GM12878 (cell line): ENCODE results near the gene COQ3. TPM values are rescaled to one million over a fixed set of nuclear protein-coding genes. Genes with fewer than 3 reads are reported as not detected.

ENCODE experiments used
- CHD2 ChIP-seq: IDR thresholded peaks from 2 replicates; pipeline ENCODE4 v1.6.1; 2011; ENCODE audit warnings: low read depth, low read length, improper control_type of control experiment, borderline replicate concordance
- DPF2 ChIP-seq: fragments of 450-650 bp; IDR thresholded peaks from 2 replicates; pipeline ENCODE4 v1.6.1; 2017; ENCODE audit warnings: mild to moderate bottlenecking
- FOXM1 ChIP-seq: IDR thresholded peaks from 2 replicates; pipeline ENCODE4 v1.6.1; 2012; ENCODE audit warnings: low read depth, mild to moderate bottlenecking, inconsistent platforms, low read length, moderate library complexity
- HDAC2 ChIP-seq: fragments of 200-600 bp; sonication (generic); IDR thresholded peaks from 2 replicates; pipeline ENCODE4 v1.6.1; 2017
- HDGF ChIP-seq: fragments of 450-650 bp; IDR thresholded peaks from 2 replicates; pipeline ENCODE4 v1.6.1; 2016; ENCODE audit warnings: antibody characterized with exemption
- IKZF1 ChIP-seq: fragments of 450-650 bp; conservative IDR thresholded peaks from 2 replicates; pipeline ENCODE4 v1.6.1; 2017; ENCODE audit warnings: antibody characterized with exemption, mild to moderate bottlenecking
- IRF3 ChIP-seq: fragments of 450-650 bp; IDR thresholded peaks from 2 replicates; pipeline ENCODE4 v1.6.1; 2014; ENCODE audit warnings: mild to moderate bottlenecking
- JUND ChIP-seq: IDR thresholded peaks from 2 replicates; pipeline ENCODE4 v1.6.1; 2012; ENCODE audit warnings: low read depth, mild to moderate bottlenecking, low read length, improper control_type of control experiment, moderate library complexity
- KAT2A ChIP-seq: conservative IDR thresholded peaks from 2 replicates; pipeline ENCODE4 v1.6.1; 2011; ENCODE audit warnings: low read depth, low read length; ENCODE audit not compliant: control insufficient read depth
- NFIC ChIP-seq: IDR thresholded peaks from 2 replicates; pipeline ENCODE4 v1.6.1; 2012; ENCODE audit warnings: low read depth, mild to moderate bottlenecking, inconsistent platforms, low read length, moderate library complexity
- NR2C1 ChIP-seq: fragments of 450-650 bp; IDR thresholded peaks from 2 replicates; pipeline ENCODE4 v1.6.1; 2017; ENCODE audit warnings: antibody characterized with exemption, mild to moderate bottlenecking, moderate library complexity
- PBX3 ChIP-seq: IDR thresholded peaks from 2 replicates; pipeline ENCODE4 v1.6.1; 2011; ENCODE audit warnings: mild to moderate bottlenecking, low read depth, low read length, moderate library complexity; ENCODE audit not compliant: insufficient replicate concordance
- PML ChIP-seq: IDR thresholded peaks from 2 replicates; pipeline ENCODE4 v1.6.1; 2012; ENCODE audit warnings: low read length, inconsistent platforms
- SKIL ChIP-seq: fragments of 450-650 bp; IDR thresholded peaks from 2 replicates; pipeline ENCODE4 v1.6.1; 2017; ENCODE audit warnings: mild to moderate bottlenecking, low read depth, inconsistent platforms; ENCODE audit not compliant: poor library complexity, severe bottlenecking
- SMAD1 ChIP-seq: fragments of 450-650 bp; IDR thresholded peaks from 2 replicates; pipeline ENCODE4 v1.6.1; 2018; ENCODE audit warnings: mild to moderate bottlenecking, low read depth; ENCODE audit not compliant: partially characterized antibody
- SRF ChIP-seq, 2 experiments: IDR thresholded peaks; 2 replicates each; pipeline ENCODE4 v1.6.1; 2011; ENCODE audit warnings: low read depth in 2 of 2, low read length in 2 of 2, mild to moderate bottlenecking in 1 of 2, moderate library complexity in 1 of 2
- SUPT20H ChIP-seq: IDR thresholded peaks from 2 replicates; pipeline ENCODE4 v1.6.1; 2011; ENCODE audit warnings: low read depth, mild to moderate bottlenecking, low read length, moderate library complexity, borderline replicate concordance; ENCODE audit not compliant: control insufficient read depth
- TAF1 ChIP-seq: IDR thresholded peaks from 2 replicates; pipeline ENCODE4 v1.6.1; 2011; ENCODE audit warnings: mild to moderate bottlenecking, low read depth, low read length, borderline replicate concordance
- USF2 ChIP-seq: IDR thresholded peaks from 2 replicates; pipeline ENCODE4 v1.6.1; 2011; ENCODE audit warnings: low read depth, low read length, improper control_type of control experiment, borderline replicate concordance
- WRNIP1 ChIP-seq: IDR thresholded peaks from 2 replicates; pipeline ENCODE4 v1.6.1; 2011; ENCODE audit warnings: low read depth, low read length, improper control_type of control experiment, borderline replicate concordance
- ZBTB33 ChIP-seq: fragments of 450-650 bp; IDR thresholded peaks from 2 replicates; pipeline ENCODE4 v1.6.1; 2017; ENCODE audit warnings: mild to moderate bottlenecking
- ZNF24 ChIP-seq: fragments of 450-650 bp; IDR thresholded peaks from 2 replicates; pipeline ENCODE4 v1.6.1; 2017; ENCODE audit warnings: antibody characterized with exemption, mild to moderate bottlenecking
- ZSCAN29 ChIP-seq: fragments of 450-650 bp; IDR thresholded peaks from 2 replicates; pipeline ENCODE4 v1.6.1; 2017; ENCODE audit warnings: mild to moderate bottlenecking, moderate library complexity
- polyA plus RNA-seq, 11 experiments: library from polyadenylated mRNA; depleted of rRNA in 4 of 11; unstranded in 6 of 11; stranded (reverse) in 5 of 11; fragments of >200 nt; fragmentation: Nextera tagmentation in 4 of 11; fragmentation: Illumina TruSeq in 1 of 11; extraction: Ambion mirVana in 4 of 11; extraction: Trizol in 1 of 11; gene quantifications; 1 replicate in 1 of 11; 2 replicates in 10 of 11; pipeline versions ENCODE4 v1.2.1 to v1.2.3, GENCODE V29; 2011 to 2016; ENCODE audit warnings: inconsistent platforms in 2 of 11, missing spikeins in 2 of 11, low read depth in 1 of 11
- total RNA-seq, 4 experiments: library from RNA; depleted of rRNA in 3 of 4; stranded (reverse); fragments of >200 nt in 3 of 4; fragmentation: Illumina TruSeq in 1 of 4; extraction: Trizol in 1 of 4; gene quantifications; 2 replicates each; pipeline versions ENCODE4 v1.2.1 to v1.2.3, GENCODE V29; 2013 to 2021

COQ3 gene
- total and polyA plus RNA-seq, 10 of the 15 experiments (the other 5 are each of a cell fraction or from before 2014, with no cell fraction given), result 9.3 to 50.6 (median 16.0) TPM

- no peak for TF ChIP-seq PBX3
- 0 out of 2 replicates have a peak, but pooled peaks have one; percentile 29 for TF ChIP-seq ZNF24
- peak; percentile 70; the same call in 1 of the 2 replicates for TF ChIP-seq TAF1
- TF ChIP-seq PML, result no peak
- no peak for TF ChIP-seq JUND
- no peak for TF ChIP-seq HDGF
- TF ChIP-seq SRF (IDR thresholded peaks at IDR 0.05; ENCODE audit: low read depth in 2 of 2, low read length in 2 of 2), result no peak
- peak; percentile 16 for TF ChIP-seq SMAD1
- TF ChIP-seq FOXM1, result peak; percentile 61; the same call in 1 of the 2 replicates
- no peak for TF ChIP-seq ZSCAN29
- no peak for TF ChIP-seq HDAC2
- TF ChIP-seq SKIL, result peak; percentile 23
- TF ChIP-seq DPF2, result peak; percentile 56; the same call in 1 of the 2 replicates
- TF ChIP-seq NR2C1, result no peak
- TF ChIP-seq IRF3, result 0 out of 2 replicates have a peak, but pooled peaks have one; percentile 15
- no peak for TF ChIP-seq KAT2A
- TF ChIP-seq IKZF1, result no peak
- TF ChIP-seq CHD2, result no peak
- TF ChIP-seq ZBTB33, result no peak
- no peak for TF ChIP-seq USF2
- TF ChIP-seq NFIC, result no peak
- no peak for TF ChIP-seq WRNIP1
- no peak for TF ChIP-seq SUPT20H
Measured at GRCh38 chr6:99425647-99426450, 31.9 kb upstream of the COQ3 start (continued).
